Mesenchymal stem cell (in vitro differentiated cells and primary cell): ENCODE results near the gene NVL.

ENCODE experiments used
- DNase-seq: peaks from one replicate; pipeline ENCODE4 v3.0.0-alpha.2; 2013
- H2AFZ ChIP-seq: one replicate; pipeline ENCODE4 v1.6.1; 2013; ENCODE audit warnings: low read depth, mild to moderate bottlenecking, control low read depth, inconsistent platforms, low read length, moderate library complexity
- H2AK5ac ChIP-seq: 2 replicates; pipeline ENCODE4 v1.6.1; 2013; ENCODE audit warnings: low read length, moderate library complexity, mild to moderate bottlenecking, inconsistent platforms; ENCODE audit not compliant: severe bottlenecking
- H2BK120ac ChIP-seq: one replicate; pipeline ENCODE4 v1.6.1; 2013; ENCODE audit warnings: low read depth, mild to moderate bottlenecking, inconsistent platforms, low read length, moderate library complexity
- H2BK12ac ChIP-seq, 2 experiments: one replicate each; pipeline ENCODE4 v1.6.1; 2013; ENCODE audit warnings: inconsistent platforms in 2 of 2, low read length in 2 of 2, mild to moderate bottlenecking in 2 of 2, moderate library complexity in 2 of 2, control low read depth in 1 of 2
- H2BK15ac ChIP-seq: one replicate; pipeline ENCODE4 v1.6.1; 2013; ENCODE audit warnings: mild to moderate bottlenecking, low read depth, inconsistent platforms; ENCODE audit not compliant: poor library complexity, severe bottlenecking
- H2BK5ac ChIP-seq: 2 replicates; pipeline ENCODE4 v1.6.1; 2013; ENCODE audit warnings: low read depth, mild to moderate bottlenecking, low read length, control low read depth, inconsistent platforms; ENCODE audit not compliant: poor library complexity, severe bottlenecking
- H3K14ac ChIP-seq, 2 experiments: one replicate each; pipeline ENCODE4 v1.6.1; 2013; ENCODE audit warnings: inconsistent platforms in 2 of 2, low read length in 2 of 2, control low read depth in 1 of 2, mild to moderate bottlenecking in 1 of 2, moderate library complexity in 1 of 2
- H3K18ac ChIP-seq, 2 experiments: one replicate each; pipeline ENCODE4 v1.6.1; 2013; ENCODE audit warnings: inconsistent platforms in 2 of 2, low read length in 2 of 2, control low read depth in 1 of 2, low read depth in 1 of 2, mild to moderate bottlenecking in 1 of 2
- H3K23ac ChIP-seq, 2 experiments: one replicate each; pipeline ENCODE4 v1.6.1; 2013; ENCODE audit warnings: inconsistent platforms in 2 of 2, low read length in 2 of 2, mild to moderate bottlenecking in 2 of 2, moderate library complexity in 2 of 2, control low read depth in 1 of 2
- H3K27ac ChIP-seq: 2 replicates; pipeline ENCODE4 v1.5.1; 2013; ENCODE audit warnings: mild to moderate bottlenecking, moderate library complexity, low read length, control low read depth, inconsistent platforms; ENCODE audit not compliant: poor library complexity, severe bottlenecking
- H3K27me3 ChIP-seq, 2 experiments: 2 replicates each; pipeline versions ENCODE4 v1.6.1 to v1.7.0; 2013; ENCODE audit warnings: low read length in 2 of 2, mild to moderate bottlenecking in 2 of 2, moderate library complexity in 2 of 2, control low read depth in 1 of 2, inconsistent platforms in 1 of 2; ENCODE audit not compliant: control insufficient read depth in 1 of 2, insufficient read depth in 1 of 2
- H3K36me3 ChIP-seq, 2 experiments: 2 replicates each; pipeline versions ENCODE4 v1.6.1 to v1.7.0; 2013; ENCODE audit warnings: low read length in 2 of 2, control low read depth in 1 of 2, inconsistent platforms in 1 of 2, low read depth in 1 of 2, mild to moderate bottlenecking in 1 of 2; ENCODE audit not compliant: insufficient read depth in 2 of 2, control insufficient read depth in 1 of 2
- H3K4ac ChIP-seq, 2 experiments: one replicate each; pipeline ENCODE4 v1.6.1; 2013; ENCODE audit warnings: inconsistent platforms in 2 of 2, low read length in 2 of 2, mild to moderate bottlenecking in 2 of 2, moderate library complexity in 2 of 2, control low read depth in 1 of 2, low read depth in 1 of 2
- H3K4me1 ChIP-seq: 2 replicates; pipeline ENCODE4 v1.6.1; 2013; ENCODE audit warnings: low read depth, low read length, control low read depth; ENCODE audit not compliant: control insufficient read depth, insufficient read depth
- H3K4me2 ChIP-seq: 2 replicates; pipeline ENCODE4 v1.6.1; 2013; ENCODE audit warnings: low read length, mild to moderate bottlenecking, inconsistent platforms; ENCODE audit not compliant: poor library complexity, severe bottlenecking
- H3K4me3 ChIP-seq, 2 experiments: 2 replicates each; pipeline versions ENCODE4 v1.5.1 to v1.7.0; 2013; ENCODE audit warnings: low read length in 2 of 2, mild to moderate bottlenecking in 2 of 2, control low read depth in 1 of 2, low read depth in 1 of 2; ENCODE audit not compliant: insufficient read depth in 1 of 2
- H3K79me1 ChIP-seq: replicated peaks from 2 replicates; pipeline ENCODE4 v1.6.1; 2013; ENCODE audit warnings: mild to moderate bottlenecking, control low read depth, low read length, inconsistent platforms; ENCODE audit not compliant: poor library complexity, severe bottlenecking
- H3K9ac ChIP-seq: 2 replicates; pipeline ENCODE4 v1.7.0; 2013; ENCODE audit warnings: mild to moderate bottlenecking, low read length, moderate library complexity
- H3K9me3 ChIP-seq: 2 replicates; pipeline ENCODE4 v1.7.0; 2013; ENCODE audit warnings: mild to moderate bottlenecking, low read length; ENCODE audit not compliant: control insufficient read depth
- H4K8ac ChIP-seq: one replicate; pipeline ENCODE4 v1.6.1; 2013; ENCODE audit warnings: inconsistent platforms, mild to moderate bottlenecking, low read length, moderate library complexity
- H4K91ac ChIP-seq: one replicate; pipeline ENCODE4 v1.6.1; 2013; ENCODE audit warnings: mild to moderate bottlenecking, low read length, inconsistent platforms
- WGBS: methylation state at CpG from one replicate; pipeline ENCODE4 v1.1.7; 2013; ENCODE audit warnings: mixed read lengths; 5-methylcytosine and 5-hydroxymethylcytosine counted together

The NVL gene

DNA sequence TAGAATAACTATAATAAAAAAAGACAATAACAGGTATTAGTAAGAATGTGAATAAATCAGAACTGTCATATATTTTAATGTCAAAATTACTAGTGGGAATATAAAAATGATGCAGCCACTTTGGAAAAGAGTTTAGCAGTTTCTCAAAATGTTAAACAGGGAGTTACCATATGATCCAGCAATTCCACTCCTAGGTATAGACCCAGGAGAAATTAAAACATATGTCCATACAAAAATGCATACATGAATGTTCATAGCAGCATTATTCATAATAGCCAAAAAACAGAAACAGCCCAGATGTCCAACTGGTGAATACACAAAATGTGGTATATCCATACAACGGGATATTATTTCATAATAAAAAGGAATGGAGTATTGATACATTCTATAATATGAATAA lies 71.6 kb downstream of the NVL start:
- no peak overlapping the region for H2BK12ac ChIP-seq
- no peak overlapping the region for H4K8ac ChIP-seq
- no CpG with 5 or more reads among the region's 1 CpG for WGBS

DNA sequence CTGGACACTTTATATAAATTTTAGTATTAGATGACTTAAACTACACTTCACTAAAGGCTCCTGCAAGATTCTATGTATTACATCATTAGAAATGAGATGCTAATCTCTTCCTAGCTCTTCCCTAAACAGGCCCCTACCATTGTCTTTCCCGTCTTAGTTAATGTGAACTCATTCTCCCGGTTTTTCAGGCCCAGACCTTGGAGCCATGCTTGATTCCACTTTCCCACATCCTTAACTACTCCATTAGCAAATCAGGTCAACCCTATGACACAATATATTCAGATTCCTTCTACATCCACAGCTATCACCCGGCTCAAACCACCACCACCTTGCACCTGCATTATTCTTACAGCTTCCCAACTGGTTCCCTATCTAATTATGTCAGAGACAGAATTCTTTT lies 73.3 kb downstream of the NVL start:
- Histone ChIP-seq H2BK120ac (no peak overlapping the region), H2BK15ac (no peak overlapping the region)

More for the DNA sequence above, 71.6 kb downstream of the NVL start:
- Histone ChIP-seq H3K4me1 (no peaks in the 10 kb centered on the region), H3K79me1 (no peaks in the 10 kb centered on the region), H2BK120ac (no peak overlapping the region), H3K18ac (no peak overlapping the region), H2AK5ac (no peak overlapping the region), H3K27me3 (no peaks in the 10 kb centered on the region), H2BK15ac (no peak overlapping the region), H3K4me2 (no peak overlapping the region), H3K9ac (no peak overlapping the region), H3K36me3 (peaks cover 0 to 23% of the 10 kb centered on the region in 2 experiments), H2AFZ (no peak overlapping the region), H3K14ac (no peak overlapping the region), H4K91ac (no peak overlapping the region), H3K4me3 (no peak overlapping the region), H2BK5ac (no peak overlapping the region), H3K27ac (no peak overlapping the region), H3K9me3 (no peaks in the 10 kb centered on the region), H3K4ac (no peak overlapping the region), H3K23ac (no peak overlapping the region)
- DNase-seq, result no peak

DNA sequence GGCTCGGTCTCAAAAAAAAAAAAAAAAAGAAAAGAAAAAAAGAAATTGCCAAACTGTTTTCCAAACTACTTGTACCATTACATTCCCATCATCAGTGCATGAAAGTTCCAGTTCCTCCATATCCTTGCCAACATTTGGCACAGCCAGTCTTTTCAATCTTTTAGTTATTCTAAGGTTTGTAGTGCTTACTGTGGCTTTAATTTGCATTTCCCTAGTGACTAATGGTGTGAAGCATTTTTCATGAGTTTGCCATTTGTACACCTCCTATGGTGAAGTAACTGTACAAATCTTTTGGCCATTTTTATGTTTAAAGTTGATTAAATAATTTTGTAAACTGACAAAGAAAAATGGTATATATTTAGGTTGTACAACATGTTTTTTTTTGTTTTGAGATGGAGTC lies 76.3 kb downstream of the NVL start:
- peaks cover 10 to 22% of the 10 kb centered on the region in 2 experiments for H3K36me3 ChIP-seq
- H3K4me1 ChIP-seq, result peaks cover 5% of the 10 kb centered on the region
- no peak overlapping the region for H3K4me2 ChIP-seq
- no peak for DNase-seq
- H3K79me1 ChIP-seq, result peaks cover 4% of the 10 kb centered on the region
- no peak overlapping the region for H3K23ac ChIP-seq
- no peak overlapping the region for H3K14ac ChIP-seq
- H3K18ac ChIP-seq, result no peak overlapping the region
- no peak overlapping the region for H2BK15ac ChIP-seq
- H2BK12ac ChIP-seq, result no peak overlapping the region
- no peak overlapping the region for H2AFZ ChIP-seq
- no peak overlapping the region for H3K4ac ChIP-seq
- no peak overlapping the region for H3K9ac ChIP-seq
- no peak overlapping the region for H4K91ac ChIP-seq
- WGBS, result 88% methylated on average over 1 of the region's 1 CpG
- no peaks in the 10 kb centered on the region for H3K9me3 ChIP-seq
- H4K8ac ChIP-seq, result no peak overlapping the region
- H2AK5ac ChIP-seq, result no peak overlapping the region
- no peak overlapping the region for H2BK5ac ChIP-seq
- H2BK120ac ChIP-seq, result no peak overlapping the region
- H3K27me3 ChIP-seq, result no peaks in the 10 kb centered on the region
- no peak overlapping the region for H3K4me3 ChIP-seq
- no peak overlapping the region for H3K27ac ChIP-seq

More for the DNA sequence above, 73.3 kb downstream of the NVL start:
- no peaks in the 10 kb centered on the region for H3K9me3 ChIP-seq
- no peak overlapping the region for H3K4me2 ChIP-seq
- H2BK5ac ChIP-seq, result no peak overlapping the region
- no peak overlapping the region for H3K4me3 ChIP-seq
- peaks cover 0 to 15% of the 10 kb centered on the region in 2 experiments for H3K36me3 ChIP-seq
- WGBS, result 79% methylated on average over 3 of the region's 3 CpGs
- H3K14ac ChIP-seq, result no peak overlapping the region
- H3K27ac ChIP-seq, result no peak overlapping the region
- no peak overlapping the region for H3K9ac ChIP-seq
- no peak overlapping the region for H4K8ac ChIP-seq
- no peaks in the 10 kb centered on the region for H3K27me3 ChIP-seq
- peaks cover 2% of the 10 kb centered on the region for H3K79me1 ChIP-seq
- no peak overlapping the region for H2BK12ac ChIP-seq
- no peak overlapping the region for H3K23ac ChIP-seq
- no peak overlapping the region for H3K18ac ChIP-seq
- no peak overlapping the region for H3K4ac ChIP-seq
- H2AFZ ChIP-seq, result no peak overlapping the region
- H2AK5ac ChIP-seq, result no peak overlapping the region
- peaks cover 3% of the 10 kb centered on the region for H3K4me1 ChIP-seq
- DNase-seq, result no peak
- H4K91ac ChIP-seq, result no peak overlapping the region

DNA sequence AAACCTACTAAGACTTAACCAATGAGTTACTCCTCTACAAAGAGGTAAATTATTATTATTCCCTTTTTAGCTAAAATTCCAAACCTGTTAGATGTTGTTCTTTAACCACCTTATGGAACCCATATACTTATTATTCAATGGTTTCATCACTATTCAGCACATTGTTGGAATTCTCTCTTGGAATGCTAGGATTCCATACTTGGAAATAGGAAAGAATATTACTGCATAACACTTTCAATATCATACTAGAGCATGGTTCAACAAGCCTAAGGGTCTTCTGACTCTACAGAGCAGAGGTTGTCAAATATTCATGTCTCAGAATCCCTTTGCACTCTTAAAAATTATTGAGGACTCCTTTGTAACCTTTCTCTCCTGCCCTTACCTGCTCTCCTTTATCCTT lies 77.5 kb downstream of the NVL start:
- no peak overlapping the region for H4K8ac ChIP-seq

More for the DNA sequence above, 77.5 kb downstream of the NVL start:
- Histone ChIP-seq H2AFZ (no peak overlapping the region), H3K79me1 (peaks cover 8% of the 10 kb centered on the region), H3K9me3 (no peaks in the 10 kb centered on the region), H2BK5ac (no peak overlapping the region), H3K36me3 (peaks cover 17 to 34% of the 10 kb centered on the region in 2 experiments), H3K9ac (no peak overlapping the region), H3K4ac (no peak overlapping the region), H3K4me3 (no peak overlapping the region), H2BK12ac (no peak overlapping the region), H3K4me1 (peaks cover 5% of the 10 kb centered on the region), H4K91ac (no peak overlapping the region), H3K27me3 (no peaks in the 10 kb centered on the region), H3K18ac (no peak overlapping the region), H2BK120ac (no peak overlapping the region), H2AK5ac (no peak overlapping the region), H3K23ac (no peak overlapping the region), H3K4me2 (no peak overlapping the region), H2BK15ac (no peak overlapping the region), H3K27ac (peak overlapping the region; percentile 72), H3K14ac (no peak overlapping the region)
- no peak for DNase-seq
